ENCODE measurements around the gene DENND1B.

DNA sequence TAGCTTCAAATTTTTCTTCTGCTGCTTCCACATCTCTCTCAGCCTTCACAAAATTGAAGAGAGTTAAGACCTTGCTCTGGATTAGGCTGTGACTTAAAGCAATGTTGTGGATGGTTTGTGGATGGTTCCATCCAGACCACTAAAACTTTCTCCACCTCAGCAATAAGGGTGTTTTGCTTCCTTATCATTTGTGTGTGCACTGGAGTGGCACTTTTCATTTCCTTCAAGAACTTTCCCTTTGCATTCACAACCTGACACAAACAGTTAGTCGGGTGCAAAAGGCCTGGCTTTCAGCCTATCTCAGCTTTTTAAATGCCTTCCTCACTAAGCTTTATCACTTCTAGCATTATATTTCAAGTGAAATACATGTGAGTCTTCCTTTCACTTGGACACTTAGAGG, 30.3 kb downstream of the DENND1B start:
- TF ChIP-seq, protein P1, sequence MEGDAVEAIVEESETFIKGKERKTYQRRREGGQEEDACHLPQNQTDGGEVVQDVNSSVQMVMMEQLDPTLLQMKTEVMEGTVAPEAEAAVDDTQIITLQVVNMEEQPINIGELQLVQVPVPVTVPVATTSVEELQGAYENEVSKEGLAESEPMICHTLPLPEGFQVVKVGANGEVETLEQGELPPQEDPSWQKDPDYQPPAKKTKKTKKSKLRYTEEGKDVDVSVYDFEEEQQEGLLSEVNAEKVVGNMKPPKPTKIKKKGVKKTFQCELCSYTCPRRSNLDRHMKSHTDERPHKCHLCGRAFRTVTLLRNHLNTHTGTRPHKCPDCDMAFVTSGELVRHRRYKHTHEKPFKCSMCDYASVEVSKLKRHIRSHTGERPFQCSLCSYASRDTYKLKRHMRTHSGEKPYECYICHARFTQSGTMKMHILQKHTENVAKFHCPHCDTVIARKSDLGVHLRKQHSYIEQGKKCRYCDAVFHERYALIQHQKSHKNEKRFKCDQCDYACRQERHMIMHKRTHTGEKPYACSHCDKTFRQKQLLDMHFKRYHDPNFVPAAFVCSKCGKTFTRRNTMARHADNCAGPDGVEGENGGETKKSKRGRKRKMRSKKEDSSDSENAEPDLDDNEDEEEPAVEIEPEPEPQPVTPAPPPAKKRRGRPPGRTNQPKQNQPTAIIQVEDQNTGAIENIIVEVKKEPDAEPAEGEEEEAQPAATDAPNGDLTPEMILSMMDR (conservative IDR thresholded peaks at IDR 0.05): no peak
- no peak for TF ChIP-seq EZH2 (IDR thresholded peaks at IDR 0.05; ENCODE audit: low read depth)
